Measurements from ENCODE around the gene BSN.

The BSN gene, protein sequence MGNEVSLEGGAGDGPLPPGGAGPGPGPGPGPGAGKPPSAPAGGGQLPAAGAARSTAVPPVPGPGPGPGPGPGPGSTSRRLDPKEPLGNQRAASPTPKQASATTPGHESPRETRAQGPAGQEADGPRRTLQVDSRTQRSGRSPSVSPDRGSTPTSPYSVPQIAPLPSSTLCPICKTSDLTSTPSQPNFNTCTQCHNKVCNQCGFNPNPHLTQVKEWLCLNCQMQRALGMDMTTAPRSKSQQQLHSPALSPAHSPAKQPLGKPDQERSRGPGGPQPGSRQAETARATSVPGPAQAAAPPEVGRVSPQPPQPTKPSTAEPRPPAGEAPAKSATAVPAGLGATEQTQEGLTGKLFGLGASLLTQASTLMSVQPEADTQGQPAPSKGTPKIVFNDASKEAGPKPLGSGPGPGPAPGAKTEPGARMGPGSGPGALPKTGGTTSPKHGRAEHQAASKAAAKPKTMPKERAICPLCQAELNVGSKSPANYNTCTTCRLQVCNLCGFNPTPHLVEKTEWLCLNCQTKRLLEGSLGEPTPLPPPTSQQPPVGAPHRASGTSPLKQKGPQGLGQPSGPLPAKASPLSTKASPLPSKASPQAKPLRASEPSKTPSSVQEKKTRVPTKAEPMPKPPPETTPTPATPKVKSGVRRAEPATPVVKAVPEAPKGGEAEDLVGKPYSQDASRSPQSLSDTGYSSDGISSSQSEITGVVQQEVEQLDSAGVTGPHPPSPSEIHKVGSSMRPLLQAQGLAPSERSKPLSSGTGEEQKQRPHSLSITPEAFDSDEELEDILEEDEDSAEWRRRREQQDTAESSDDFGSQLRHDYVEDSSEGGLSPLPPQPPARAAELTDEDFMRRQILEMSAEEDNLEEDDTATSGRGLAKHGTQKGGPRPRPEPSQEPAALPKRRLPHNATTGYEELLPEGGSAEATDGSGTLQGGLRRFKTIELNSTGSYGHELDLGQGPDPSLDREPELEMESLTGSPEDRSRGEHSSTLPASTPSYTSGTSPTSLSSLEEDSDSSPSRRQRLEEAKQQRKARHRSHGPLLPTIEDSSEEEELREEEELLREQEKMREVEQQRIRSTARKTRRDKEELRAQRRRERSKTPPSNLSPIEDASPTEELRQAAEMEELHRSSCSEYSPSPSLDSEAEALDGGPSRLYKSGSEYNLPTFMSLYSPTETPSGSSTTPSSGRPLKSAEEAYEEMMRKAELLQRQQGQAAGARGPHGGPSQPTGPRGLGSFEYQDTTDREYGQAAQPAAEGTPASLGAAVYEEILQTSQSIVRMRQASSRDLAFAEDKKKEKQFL (N-terminal part only)

DNA sequence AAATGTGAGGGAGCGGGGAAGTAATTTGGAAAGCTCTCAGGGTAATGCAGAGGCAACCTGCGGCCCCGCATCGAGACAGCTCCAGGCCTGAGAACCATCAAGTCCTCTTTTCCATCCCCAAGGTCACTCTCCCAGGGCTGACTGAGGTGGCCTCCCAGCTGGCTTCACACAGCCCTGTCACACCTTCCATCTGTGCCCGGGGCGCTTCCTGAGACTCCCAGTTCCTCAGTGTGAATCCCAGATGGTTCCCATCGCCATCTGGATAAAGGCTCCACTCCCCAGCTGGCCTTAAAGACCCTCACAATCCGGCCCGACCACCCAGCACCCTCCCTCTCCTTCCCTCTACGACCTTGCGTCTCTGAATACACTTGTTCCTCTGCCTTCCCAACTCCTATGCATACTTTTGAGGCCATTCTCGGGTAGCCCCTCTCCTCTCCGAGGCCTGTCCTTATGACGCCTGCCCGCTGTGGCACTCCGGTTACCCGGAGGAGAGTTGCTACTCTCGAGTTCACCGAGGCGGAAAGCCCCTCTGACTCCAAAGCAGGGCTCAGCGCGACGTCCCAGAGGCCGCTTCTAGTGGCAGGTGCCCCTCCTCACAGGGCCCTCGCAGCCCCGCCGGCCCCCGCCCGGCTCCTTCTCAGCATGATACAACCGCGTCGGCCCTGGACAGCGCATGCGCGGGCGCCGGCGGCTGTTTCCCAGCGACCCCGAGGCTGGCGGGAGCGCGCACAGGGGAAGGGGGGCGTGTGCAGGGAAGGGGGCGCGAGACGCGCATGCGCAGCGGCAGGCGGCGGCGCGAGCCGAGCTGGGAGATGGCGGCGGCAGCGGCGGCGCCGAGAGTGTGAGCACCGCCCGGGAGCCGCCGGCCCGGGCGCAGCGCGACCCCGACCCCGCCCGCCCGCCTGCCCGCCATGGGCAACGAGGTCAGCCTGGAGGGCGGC, at the start of gene BSN:
BSN (plus strand) TSS at position 786 of the 941 bp plus-strand sequence; CDS start at position 912, 126 bp downstream.
- DNase-seq (ENCODE audit: low read depth in 3 of 3) = peak; percentile 81 to 90 (median 84)

DNA sequence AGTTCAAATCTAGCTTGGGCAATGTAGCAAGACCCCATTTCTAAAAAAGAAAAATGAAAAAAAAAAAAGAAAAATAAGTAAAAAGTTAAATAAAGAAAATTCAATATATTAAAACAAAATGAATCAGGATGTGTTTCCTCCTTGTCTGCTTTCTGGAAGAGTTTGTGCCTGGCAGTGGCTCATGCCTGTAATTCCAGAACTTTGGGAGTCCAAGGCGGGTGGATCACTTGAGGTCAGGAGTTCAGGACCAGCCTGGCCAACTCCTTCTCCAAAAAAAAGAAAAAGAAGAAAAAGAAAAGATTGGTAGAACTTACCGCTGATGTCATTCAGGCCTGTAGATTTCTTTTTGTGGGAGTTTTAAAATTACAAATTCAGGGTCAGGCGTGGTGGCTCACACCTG, 47.4 kb upstream of the BSN start:
- DNase-seq (ENCODE audit: low read depth in 3 of 3) = no peak

DNA sequence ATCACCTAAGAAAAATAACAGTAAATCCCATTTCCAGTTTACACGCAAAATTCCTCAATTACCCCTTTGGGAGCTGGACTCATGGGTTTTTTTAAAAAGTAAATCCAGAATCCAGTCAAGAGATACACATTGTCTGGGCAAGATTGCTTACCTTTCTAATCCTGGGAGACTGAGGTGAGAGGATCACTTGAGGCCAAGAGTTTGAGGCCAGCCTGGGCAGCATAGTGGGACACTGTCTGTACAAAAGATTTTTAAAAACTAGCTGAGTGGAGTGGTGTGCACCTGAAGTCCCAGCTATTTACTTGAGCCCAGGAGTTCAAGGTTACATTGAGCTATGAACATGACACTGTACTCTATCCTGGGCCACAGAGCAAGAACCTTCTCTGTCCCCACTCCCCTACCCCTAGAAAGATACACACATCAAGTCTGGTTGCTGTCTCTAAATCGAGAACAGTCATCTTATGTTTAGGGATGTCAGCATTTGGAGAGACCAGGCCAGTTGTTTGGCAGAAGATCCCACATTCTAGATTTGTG, 45.2 kb upstream of the BSN start:
- no peak for DNase-seq (ENCODE audit: low read depth in 3 of 3)

GRCh38 chr3:49511639-49512038, 42.6 kb upstream of the BSN start:
- DNase-seq (ENCODE audit: low read depth in 3 of 3) = no peak

DNA sequence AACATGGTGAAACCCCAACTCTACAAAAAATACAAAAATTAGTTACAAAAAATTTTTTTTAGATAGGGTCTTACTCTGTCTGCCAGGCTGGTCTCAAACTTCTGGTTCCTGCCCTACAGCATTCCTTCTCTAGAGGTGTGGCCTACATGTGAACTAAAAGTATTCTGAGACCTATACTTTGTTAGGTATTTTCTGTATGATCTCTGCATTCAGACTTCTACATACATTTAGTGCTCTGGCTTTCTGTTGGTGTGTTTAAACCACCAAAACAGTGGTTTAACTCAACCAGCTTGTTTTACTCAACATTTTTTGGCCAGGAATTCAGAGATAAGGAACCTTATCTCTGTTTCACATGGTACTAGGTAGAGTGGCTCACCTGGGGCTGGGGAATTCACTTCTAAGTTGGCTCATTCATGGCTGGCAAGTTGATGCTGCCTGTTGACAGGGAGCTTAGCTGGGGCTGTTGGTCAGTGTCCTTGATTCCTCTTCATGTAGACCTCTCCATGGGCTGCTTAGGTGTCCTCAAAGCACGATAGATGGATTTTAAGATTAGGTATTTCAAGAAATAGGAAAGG, 41.4 kb upstream of the BSN start:
- no peak for DNase-seq (ENCODE audit: low read depth in 3 of 3)

DNA sequence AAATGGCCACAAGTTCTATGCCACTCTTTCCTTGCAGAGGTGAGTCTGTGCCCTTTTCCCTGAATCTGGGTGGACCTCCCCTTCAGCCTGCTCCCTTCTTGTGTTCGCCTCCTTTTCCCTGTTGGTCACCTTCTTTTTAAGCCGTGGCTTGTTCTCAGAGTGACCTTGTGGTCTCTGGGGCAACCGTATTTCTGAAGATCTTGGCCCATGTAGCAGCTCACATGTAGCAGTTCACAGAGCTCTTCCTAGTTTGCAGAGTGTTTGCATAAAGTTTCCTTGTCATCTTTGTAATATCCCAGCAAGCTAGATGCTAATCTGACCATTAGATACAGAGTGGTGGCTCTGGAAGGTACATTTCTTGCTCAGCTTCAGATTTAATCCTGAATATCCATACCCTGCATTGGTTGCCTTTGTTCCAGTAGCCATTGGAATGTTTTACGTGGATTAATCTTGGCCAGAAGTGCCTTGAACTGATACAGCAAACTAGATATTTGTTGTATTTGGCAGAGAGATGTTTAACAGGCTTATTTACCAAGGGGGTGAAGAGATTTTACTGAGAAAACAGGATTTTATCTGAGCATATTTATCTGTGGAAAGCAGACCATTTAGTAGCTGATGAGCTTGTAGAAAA, 40.7 kb upstream of the BSN start:
- DNase-seq (ENCODE audit: low read depth in 3 of 3) = no peak

GRCh38 chr3:49518016-49518415, 36.3 kb upstream of the BSN start:
- DNase-seq (ENCODE audit: low read depth in 3 of 3) = no peak

DNA sequence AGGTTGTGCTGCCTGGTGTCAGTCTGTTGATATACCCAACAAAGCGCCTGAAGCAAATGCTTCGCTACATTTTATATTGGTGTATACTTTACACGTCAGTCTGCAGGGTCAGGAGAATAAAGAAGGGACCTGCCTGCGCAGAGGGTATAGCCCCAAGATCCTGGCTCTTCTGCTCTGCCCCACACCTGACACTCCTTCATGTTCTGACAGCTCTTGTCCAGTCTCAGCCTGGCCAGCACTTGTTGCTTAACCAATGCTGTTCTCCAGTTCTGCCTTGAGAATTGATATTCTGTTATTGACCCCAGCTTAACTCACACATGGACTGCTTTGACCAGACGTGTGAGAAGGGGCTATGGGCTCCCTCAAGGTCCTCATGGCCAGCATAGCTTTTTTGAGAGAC, 35.8 kb upstream of the BSN start:
- DNase-seq (ENCODE audit: low read depth in 3 of 3) = no peak

DNA sequence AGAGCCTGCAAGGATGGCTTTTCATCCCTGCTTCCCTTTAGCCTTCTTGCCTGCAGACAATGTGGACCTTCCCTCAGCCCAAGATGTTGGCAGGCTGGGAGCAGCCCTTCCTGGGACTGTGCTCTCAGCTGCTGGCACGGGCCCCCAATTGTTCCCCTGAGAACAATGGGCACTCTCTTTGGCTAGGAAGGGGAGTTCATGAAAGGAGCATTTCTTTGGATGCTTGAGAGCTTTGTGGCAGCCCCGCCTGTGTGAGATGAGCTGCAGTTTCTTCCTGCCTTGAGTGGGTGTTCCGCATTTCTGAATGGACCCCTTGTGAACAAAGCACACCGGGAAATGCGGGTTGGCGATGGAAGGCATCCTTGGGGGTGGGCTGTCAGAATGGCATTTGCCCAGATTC, 35.0 kb upstream of the BSN start:
- DNase-seq (ENCODE audit: low read depth in 3 of 3) = no peak

- DNase-seq (ENCODE audit: low read depth in 3 of 3) = no peak
Observed at GRCh38 chr3:49519916-49520385, 34.3 kb upstream of the BSN start.

GRCh38 chr3:49523756-49524747, 30.2 kb upstream of the BSN start:
- no peak for DNase-seq (ENCODE audit: low read depth in 3 of 3)

- no peak for DNase-seq (ENCODE audit: low read depth in 3 of 3)
Observed at GRCh38 chr3:49529567-49529966, 24.7 kb upstream of the BSN start.

DNA sequence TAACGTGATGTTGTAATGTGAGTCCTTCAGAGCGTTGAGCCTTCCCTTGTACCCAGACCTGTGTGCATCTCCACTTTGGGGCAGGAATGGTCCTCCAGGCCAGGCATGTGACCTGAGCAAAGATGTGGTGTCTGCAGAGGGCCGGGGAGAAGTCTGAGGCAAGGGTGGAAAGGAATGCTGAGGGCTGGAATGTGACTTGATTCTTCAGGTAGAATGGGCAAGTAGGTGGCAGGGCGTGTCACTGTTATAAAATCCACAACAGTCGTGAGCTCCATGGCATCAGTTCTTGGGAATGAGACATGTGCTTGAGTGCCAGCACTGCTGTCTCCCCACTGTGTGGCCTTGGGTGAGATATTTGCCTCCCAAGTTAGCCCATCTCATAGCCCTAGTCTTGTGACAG, 24.0 kb upstream of the BSN start:
- DNase-seq (ENCODE audit: low read depth in 3 of 3) = no peak

- no peak for DNase-seq (ENCODE audit: low read depth in 3 of 3)
Observed at GRCh38 chr3:49530701-49531100, 23.6 kb upstream of the BSN start.

DNA sequence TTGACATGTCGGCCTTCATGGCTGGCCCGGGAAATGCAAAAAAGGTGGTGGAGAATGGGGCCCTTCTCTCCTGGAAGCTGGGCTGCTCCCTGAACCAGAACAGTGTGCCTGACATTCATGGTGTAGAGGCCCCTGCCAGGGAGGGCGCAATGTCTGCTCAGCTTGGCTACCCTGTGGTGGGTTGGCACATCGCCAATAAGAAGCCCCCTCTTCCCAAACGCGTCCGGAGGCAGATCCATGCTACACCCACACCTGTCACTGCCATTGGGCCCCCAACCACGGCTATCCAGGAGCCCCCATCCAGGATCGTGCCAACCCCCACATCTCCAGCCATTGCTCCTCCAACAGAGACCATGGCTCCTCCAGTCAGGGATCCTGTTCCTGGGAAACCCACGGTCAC, 23.1 kb upstream of the BSN start:
- DNase-seq (ENCODE audit: low read depth in 3 of 3) = no peak

DNA sequence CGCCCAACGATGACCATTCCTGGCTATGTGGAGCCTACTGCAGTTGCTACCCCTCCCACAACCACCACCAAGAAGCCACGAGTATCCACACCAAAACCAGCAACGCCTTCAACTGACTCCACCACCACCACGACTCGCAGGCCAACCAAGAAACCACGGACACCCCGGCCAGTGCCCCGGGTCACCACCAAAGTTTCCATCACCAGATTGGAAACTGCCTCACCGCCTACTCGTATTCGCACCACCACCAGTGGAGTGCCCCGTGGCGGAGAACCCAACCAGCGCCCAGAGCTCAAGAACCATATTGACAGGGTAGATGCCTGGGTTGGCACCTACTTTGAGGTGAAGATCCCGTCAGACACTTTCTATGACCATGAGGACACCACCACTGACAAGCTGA, 22.6 kb upstream of the BSN start:
- DNase-seq (ENCODE audit: low read depth in 3 of 3) = no peak

DNA sequence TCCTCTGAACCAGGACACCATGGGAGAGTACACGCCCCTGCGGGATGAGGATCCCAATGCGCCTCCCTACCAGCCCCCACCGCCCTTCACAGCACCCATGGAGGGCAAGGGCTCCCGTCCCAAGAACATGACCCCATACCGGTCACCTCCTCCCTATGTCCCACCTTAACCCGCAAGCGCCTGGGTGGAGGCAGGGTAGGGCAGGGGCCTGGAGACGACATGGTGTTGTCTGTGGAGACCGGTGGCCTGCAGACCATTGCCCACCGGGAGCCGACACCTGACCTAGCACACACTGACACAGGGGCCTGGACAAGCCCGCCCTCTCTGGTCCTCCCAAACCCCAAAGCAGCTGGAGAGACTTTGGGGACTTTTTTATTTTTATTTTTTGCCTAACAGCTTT, 21.2 kb upstream of the BSN start:
- DNase-seq (ENCODE audit: low read depth in 3 of 3) = no peak

- DNase-seq (ENCODE audit: low read depth in 3 of 3) = no peak
Observed at GRCh38 chr3:49533786-49534519, 20.3 kb upstream of the BSN start.
